HG03521 (cell line): ENCODE results near the gene MYEOV.

Experiments
- ATAC-seq: cut with Tn5 transposase; IDR thresholded peaks from one replicate; pipeline ENCODE4 v1.9.1; 2021; ENCODE audit warnings: mild to moderate bottlenecking, moderate library complexity; ENCODE audit not compliant: unreplicated experiment

Gene MYEOV

DNA sequence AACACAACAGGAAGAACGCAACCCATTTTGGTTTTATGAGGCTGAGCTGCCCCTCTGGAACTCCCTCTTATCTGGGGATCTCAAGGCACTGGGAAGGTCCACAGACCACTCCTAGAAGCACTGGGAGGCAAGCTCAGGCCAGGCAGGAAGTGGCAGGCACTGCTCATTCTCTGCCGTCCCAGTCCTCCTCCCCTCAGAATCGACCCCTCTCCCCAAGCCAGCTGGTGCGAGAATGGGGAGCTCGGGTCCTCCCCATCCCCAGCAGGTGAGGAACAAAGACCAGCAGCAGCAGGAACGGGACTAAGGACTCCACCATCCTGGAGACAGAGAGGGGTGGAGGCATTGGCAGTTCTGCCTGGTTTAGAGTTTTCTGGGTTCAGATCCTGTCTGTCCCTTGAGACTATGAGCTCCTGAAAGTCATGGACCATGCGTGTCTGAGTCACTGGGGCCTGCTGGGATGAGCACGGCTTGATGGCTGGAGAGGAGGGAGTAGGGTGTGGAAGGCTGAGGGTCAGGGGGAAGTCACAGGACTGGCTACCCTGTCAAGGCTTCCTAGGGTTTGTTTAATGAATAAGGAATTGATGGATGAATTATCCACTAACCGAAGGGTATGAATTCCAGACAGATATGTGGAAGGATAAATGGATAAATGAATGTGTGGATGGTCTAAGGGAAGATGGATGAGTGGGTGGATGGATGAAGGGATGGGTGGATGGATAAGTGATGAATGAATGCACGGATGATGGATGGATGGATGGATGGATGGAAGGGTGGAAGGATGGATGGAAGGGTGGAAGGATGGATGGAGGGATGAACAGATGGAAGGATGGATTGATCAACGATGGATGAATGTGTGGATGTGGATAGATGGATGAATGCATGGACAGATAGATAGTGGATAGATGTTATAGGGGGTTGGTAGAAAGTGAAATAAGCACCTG, 6.4 kb downstream of the MYEOV start:
- no peak for ATAC-seq

DNA sequence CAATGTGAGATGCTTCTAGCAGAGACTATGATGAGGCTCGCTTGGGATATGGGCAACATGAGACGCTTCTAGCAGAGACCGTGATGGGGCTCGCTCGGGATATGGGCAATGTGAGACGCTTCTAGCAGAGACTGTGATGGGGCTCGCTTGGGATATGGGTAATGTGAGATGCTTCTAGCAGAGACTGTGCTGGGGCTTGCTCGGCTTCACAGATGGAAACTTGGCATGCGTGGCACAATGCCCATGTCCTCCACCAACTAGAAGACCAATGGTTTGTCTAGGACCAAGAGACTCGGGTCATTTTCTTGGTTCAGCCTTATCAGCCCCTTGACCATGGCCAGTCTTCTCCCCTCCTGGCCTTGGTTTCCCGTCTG, 7.1 kb downstream of the MYEOV start:
- no peak for ATAC-seq

GRCh38 chr11:69301455-69302401, 7.8 kb downstream of the MYEOV start:
- ATAC-seq: no peak

GRCh38 chr11:69302447-69303020, 8.6 kb downstream of the MYEOV start:
- no peak for ATAC-seq

GRCh38 chr11:69303427-69303826, 9.5 kb downstream of the MYEOV start:
- ATAC-seq: no peak

- ATAC-seq: no peak
Measured at GRCh38 chr11:69304258-69304657, 10.3 kb downstream of the MYEOV start.

DNA sequence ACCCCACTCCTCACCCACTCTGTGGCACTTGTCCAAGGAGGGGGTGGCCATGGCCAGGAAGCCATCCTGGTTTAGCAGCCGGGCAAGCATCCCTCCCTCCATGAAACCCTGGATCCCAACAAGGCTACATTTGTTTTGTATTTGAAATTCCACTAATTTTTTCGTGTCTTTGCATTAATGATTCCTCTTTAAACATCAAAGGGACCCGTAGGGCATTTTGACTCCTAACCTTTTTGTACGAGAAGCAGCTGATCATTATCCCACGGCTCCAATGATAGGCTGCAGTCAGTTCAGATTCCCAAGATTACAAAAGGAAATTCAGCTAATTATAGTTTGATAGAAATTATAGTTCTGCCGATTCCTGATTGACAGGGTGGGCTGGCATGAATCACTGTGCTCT, 10.7 kb downstream of the MYEOV start:
- no peak for ATAC-seq

- no peak for ATAC-seq
Measured at GRCh38 chr11:69305885-69306540, 12.1 kb downstream of the MYEOV start.

- ATAC-seq: no peak
Measured at GRCh38 chr11:69306821-69307220, 12.9 kb downstream of the MYEOV start.

DNA sequence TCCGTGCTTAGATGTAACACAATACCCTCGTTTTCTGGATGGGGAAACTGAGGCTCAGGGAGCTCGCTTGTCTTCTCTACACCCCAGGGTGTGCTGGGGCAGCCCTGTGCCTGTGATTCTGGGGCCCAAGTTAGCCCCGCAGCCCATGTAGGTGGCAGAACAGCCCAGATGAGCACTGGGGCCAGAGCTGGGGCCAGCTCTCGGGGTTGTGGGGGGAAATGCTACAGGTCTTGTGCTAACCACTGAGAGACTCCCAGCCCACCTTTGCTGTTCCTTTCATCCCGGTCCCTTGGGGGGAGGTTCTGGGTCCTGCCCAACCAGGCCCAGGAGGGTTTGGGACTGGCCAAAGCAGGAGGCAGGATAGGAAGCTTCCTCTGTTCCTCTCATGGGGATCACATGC, 13.5 kb downstream of the MYEOV start:
- no peak for ATAC-seq

DNA sequence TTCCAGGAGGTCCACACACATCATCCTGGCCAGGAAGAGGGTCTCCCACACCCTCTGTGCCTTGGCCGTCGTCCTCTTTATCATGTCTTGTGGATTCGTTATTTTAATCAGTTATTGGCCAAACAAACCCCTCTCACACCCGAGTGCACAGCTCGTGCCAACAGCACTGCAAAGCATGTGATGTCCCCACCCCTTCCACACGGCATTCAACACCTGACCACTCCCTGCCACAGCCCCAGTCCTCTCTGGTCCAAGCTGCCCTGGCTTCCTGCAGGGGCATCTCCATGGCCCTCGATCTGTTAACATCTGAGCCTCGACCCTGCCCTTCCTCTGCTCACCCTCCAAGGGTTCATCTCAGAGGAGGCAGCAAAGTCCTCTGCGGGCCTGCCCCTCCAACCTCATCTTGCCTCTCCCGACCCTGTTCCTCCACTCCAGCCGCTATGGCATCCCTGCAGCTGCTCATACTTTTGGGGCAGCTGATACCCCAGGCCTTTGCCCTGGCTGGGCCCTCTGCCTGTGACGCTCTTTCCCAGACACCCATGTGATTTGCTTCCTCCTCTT, 14.0 kb downstream of the MYEOV start:
- ATAC-seq: no peak

DNA sequence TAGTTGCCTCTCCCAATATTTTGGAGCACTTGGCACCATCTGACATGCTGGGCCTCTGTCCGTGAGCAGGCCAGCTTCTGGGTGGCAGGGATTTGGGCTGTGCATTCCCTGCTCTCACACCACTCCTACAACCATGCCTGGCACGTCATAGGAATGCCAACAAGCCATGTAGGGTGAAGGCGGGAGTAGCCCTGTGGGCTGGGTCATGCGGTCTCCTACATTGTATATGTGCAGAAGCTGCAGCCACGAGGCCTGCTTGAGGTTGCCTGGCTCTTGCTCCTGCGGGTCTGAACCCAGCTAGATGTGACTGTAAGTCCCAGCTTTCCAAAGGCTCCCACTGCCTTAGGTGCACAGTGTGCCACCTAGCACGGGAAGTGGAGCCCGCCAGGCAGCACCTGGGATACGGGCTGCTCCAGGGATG, 14.5 kb downstream of the MYEOV start:
- no peak for ATAC-seq

GRCh38 chr11:69308936-69309615, 15.1 kb downstream of the MYEOV start:
- ATAC-seq: no peak

DNA sequence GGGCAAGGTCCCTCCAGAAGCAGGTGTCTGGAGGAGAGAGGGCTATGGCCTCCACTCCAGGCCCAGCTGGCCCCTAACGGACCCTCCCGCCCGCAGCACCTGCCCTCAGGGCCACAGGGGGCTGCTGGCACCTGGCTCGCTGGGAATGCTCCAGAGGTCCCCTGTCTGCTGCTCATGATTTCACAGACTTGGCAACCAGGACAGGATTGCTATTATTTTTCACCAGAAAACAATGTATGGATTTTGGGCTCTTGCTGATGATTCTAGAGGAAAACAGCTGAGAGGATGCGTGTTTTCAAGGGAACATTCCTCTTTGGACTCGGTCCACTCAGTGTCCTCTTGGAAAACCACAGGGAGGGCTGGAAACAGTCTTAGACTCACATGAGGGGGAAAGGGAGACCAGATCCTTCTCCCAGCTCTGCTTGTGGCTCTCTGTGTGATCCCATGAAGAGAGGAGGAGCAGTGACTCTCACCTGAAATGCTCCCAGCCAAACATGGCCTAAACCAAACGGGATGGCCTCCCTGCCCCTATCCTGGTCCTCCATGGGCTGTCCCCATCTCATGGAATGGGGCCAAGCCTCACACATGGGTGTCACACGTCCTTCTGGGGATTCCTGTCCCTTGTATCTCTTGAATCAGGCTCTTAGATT, 15.8 kb downstream of the MYEOV start:
- no peak for ATAC-seq

- no peak for ATAC-seq
Measured at GRCh38 chr11:69310351-69310750, 16.4 kb downstream of the MYEOV start.

GRCh38 chr11:69310934-69311766, 17.2 kb downstream of the MYEOV start:
- ATAC-seq: no peak

- ATAC-seq: no peak
Measured at GRCh38 chr11:69311767-69312385, 17.9 kb downstream of the MYEOV start.
